Neural progenitor cell (in vitro differentiated cells): ENCODE data around the gene DNAH9.

Experiments
- EZH2 ChIP-seq: fragments of 200-600 bp; sonication (generic); IDR thresholded peaks from 2 replicates; pipeline ENCODE4 v1.6.1; 2017; ENCODE audit warnings: antibody characterized with exemption, mild to moderate bottlenecking, moderate library complexity
- EZH2phosphoT487 ChIP-seq: fragments of 200-600 bp; sonication (generic); IDR thresholded peaks from 2 replicates; pipeline ENCODE4 v1.6.1; 2017; ENCODE audit warnings: antibody characterized with exemption
- TF ChIP-seq, protein P1 (sequence below): fragments of 200-600 bp; sonication (generic); IDR thresholded peaks from 2 replicates; pipeline ENCODE4 v1.5.1; 2017; ENCODE audit warnings: antibody characterized with exemption, mild to moderate bottlenecking

GRCh38 chr17:11840831-11841230 lies 242.6 kb downstream of the DNAH9 start:
- TF ChIP-seq, protein P1, sequence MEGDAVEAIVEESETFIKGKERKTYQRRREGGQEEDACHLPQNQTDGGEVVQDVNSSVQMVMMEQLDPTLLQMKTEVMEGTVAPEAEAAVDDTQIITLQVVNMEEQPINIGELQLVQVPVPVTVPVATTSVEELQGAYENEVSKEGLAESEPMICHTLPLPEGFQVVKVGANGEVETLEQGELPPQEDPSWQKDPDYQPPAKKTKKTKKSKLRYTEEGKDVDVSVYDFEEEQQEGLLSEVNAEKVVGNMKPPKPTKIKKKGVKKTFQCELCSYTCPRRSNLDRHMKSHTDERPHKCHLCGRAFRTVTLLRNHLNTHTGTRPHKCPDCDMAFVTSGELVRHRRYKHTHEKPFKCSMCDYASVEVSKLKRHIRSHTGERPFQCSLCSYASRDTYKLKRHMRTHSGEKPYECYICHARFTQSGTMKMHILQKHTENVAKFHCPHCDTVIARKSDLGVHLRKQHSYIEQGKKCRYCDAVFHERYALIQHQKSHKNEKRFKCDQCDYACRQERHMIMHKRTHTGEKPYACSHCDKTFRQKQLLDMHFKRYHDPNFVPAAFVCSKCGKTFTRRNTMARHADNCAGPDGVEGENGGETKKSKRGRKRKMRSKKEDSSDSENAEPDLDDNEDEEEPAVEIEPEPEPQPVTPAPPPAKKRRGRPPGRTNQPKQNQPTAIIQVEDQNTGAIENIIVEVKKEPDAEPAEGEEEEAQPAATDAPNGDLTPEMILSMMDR: no peak
- TF ChIP-seq EZH2phosphoT487 (no peak), EZH2 (no peak)
